ENCODE results near the gene C16orf74.

GRCh38 chr16:85750146-85750826, 610 bp downstream of the C16orf74 start:
- TF ChIP-seq, protein P1, sequence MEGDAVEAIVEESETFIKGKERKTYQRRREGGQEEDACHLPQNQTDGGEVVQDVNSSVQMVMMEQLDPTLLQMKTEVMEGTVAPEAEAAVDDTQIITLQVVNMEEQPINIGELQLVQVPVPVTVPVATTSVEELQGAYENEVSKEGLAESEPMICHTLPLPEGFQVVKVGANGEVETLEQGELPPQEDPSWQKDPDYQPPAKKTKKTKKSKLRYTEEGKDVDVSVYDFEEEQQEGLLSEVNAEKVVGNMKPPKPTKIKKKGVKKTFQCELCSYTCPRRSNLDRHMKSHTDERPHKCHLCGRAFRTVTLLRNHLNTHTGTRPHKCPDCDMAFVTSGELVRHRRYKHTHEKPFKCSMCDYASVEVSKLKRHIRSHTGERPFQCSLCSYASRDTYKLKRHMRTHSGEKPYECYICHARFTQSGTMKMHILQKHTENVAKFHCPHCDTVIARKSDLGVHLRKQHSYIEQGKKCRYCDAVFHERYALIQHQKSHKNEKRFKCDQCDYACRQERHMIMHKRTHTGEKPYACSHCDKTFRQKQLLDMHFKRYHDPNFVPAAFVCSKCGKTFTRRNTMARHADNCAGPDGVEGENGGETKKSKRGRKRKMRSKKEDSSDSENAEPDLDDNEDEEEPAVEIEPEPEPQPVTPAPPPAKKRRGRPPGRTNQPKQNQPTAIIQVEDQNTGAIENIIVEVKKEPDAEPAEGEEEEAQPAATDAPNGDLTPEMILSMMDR (IDR thresholded peaks at IDR 0.05; ENCODE audit: low read depth, low read length): peak; percentile 2
- TF ChIP-seq POLR2A (IDR thresholded peaks at IDR 0.05; ENCODE audit: extremely low read depth, insufficient read length): peak; percentile 37
- TF ChIP-seq MAX (IDR thresholded peaks at IDR 0.05; ENCODE audit: low read depth, low read length): peak; percentile 36; the same call in 1 of the 2 replicates
- TF ChIP-seq MYC (IDR thresholded peaks at IDR 0.05; ENCODE audit: low read depth, low read length): peak; percentile 66; the same call in 1 of the 2 replicates

All from NB4 (cell line).